Measurements from ENCODE around the gene GSTT4. TPM values are rescaled to one million over a fixed set of nuclear protein-coding genes. Genes with fewer than 3 reads are reported as not detected.

GSTT4 gene
- total RNA-seq, 4 donors from 2014 or later = not detected

DNA sequence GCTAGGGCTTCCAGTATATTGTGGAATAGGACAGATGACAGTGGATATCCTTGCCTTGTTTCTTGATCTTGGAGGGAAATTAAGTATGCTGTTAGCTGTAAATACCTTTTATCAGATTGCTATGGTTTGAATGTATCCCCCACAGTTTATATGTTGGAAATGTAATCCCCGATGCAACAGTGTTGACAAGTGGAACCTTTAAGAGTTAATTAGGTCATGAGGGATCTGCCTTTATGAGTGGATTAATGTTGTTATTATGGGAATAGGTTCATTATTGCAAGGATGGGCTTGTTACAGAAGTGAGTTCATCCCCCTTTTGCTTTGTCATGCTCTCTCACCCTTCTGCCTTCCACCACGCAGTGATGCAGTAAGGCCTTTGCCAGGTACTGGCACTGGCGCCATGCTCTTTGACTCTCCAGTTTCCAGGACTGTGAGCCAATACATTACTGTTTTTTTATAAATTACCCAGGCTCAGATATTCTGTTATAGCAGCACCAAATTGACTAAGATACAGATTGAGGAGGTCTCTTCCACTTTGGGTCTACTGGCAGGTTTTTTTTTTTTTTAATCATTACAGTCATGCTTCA is 22.2 kb upstream of the GSTT4 start:
- H3K27me3 ChIP-seq = no peaks in the 10 kb centered on the region
- H3K4me1 ChIP-seq = peaks cover 15 to 22% of the 10 kb centered on the region in 2 donors
- in situ Hi-C loops (cut with MboI; ENCODE audit: low sequenced_read_pairs in 4 of 4) (no loop called here), intact Hi-C loops (cut with DNase I; ENCODE audit: low total_unique reads) (no loop called here)
- no peaks in the 10 kb centered on the region for H3K9me3 ChIP-seq
- no peak overlapping the region for H3K4me3 ChIP-seq
- H3K36me3 ChIP-seq = no peaks in the 10 kb centered on the region
- H3K27ac ChIP-seq = peak overlapping the region in 1 of 4 donors; percentile 20
- TF ChIP-seq, protein P1, sequence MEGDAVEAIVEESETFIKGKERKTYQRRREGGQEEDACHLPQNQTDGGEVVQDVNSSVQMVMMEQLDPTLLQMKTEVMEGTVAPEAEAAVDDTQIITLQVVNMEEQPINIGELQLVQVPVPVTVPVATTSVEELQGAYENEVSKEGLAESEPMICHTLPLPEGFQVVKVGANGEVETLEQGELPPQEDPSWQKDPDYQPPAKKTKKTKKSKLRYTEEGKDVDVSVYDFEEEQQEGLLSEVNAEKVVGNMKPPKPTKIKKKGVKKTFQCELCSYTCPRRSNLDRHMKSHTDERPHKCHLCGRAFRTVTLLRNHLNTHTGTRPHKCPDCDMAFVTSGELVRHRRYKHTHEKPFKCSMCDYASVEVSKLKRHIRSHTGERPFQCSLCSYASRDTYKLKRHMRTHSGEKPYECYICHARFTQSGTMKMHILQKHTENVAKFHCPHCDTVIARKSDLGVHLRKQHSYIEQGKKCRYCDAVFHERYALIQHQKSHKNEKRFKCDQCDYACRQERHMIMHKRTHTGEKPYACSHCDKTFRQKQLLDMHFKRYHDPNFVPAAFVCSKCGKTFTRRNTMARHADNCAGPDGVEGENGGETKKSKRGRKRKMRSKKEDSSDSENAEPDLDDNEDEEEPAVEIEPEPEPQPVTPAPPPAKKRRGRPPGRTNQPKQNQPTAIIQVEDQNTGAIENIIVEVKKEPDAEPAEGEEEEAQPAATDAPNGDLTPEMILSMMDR (IDR thresholded peaks at IDR 0.05 in 4 of 5, conservative IDR thresholded peaks at IDR 0.05 in 1 of 5) = no peak
- no peak for TF ChIP-seq POLR2A (IDR thresholded peaks at IDR 0.05)
- DNase-seq = no peak
- peak in 1 of 2 donors; percentile 82 for ATAC-seq

DNA sequence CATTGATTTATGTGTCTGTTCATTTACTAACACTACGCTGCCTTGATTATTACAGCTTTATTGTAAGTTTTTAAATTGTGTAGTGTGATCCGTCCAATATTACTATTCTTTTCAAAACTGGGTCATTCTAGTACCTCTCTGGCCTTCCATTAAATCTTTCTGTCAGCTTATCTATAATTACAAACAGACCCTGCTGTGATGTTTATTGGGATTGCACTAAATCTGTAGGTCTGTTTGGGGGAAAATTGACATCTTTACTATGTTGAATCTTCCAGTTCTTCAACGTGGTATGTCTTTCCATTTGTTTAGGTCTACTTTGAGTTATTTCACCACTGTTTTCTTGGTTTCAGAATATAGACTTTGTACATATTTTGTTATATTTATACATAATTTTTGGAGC is 21.5 kb upstream of the GSTT4 start:
- ATAC-seq = no peak
- no peak overlapping the region for H3K4me3 ChIP-seq
- H3K27ac ChIP-seq = no peak overlapping the region
- intact Hi-C loops (cut with DNase I; ENCODE audit: low total_unique reads) = no loop called here
- peaks cover 15 to 22% of the 10 kb centered on the region in 2 donors for H3K4me1 ChIP-seq
- DNase-seq = no peak
- TF ChIP-seq POLR2A (IDR thresholded peaks at IDR 0.05) = no peak
- TF ChIP-seq, protein P1 (IDR thresholded peaks at IDR 0.05 in 4 of 5, conservative IDR thresholded peaks at IDR 0.05 in 1 of 5) = no peak
- no peaks in the 10 kb centered on the region for H3K36me3 ChIP-seq
- H3K9me3 ChIP-seq = no peaks in the 10 kb centered on the region
- in situ Hi-C loops (cut with MboI; ENCODE audit: low sequenced_read_pairs in 4 of 4) = no loop called here
- H3K27me3 ChIP-seq = no peaks in the 10 kb centered on the region

DNA sequence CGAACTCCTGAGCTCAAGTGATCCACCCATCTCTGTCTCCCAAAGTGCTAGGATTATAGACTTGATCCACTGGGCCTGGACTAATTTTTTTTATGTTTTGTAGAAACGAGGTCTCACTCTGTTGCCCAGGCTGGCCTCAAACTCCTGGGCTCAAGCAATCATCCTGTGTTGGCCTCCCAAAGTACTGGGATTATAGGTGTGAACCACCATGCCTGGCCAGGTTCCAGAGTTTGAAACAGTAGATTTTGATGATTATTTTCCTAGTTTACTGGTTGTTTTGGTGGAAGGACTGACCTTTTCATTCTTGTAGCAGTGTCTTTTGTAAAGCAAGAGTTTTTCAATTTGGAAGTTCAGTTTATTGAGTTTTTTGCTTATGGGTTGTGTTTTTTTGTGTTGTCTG is 20.8 kb upstream of the GSTT4 start:
- no peak for TF ChIP-seq POLR2A (IDR thresholded peaks at IDR 0.05)
- TF ChIP-seq, protein P1 (IDR thresholded peaks at IDR 0.05 in 4 of 5, conservative IDR thresholded peaks at IDR 0.05 in 1 of 5) = no peak
- Histone ChIP-seq H3K27me3 (no peaks in the 10 kb centered on the region), H3K4me1 (peaks cover 15 to 21% of the 10 kb centered on the region in 2 donors), H3K36me3 (no peaks in the 10 kb centered on the region), H3K9me3 (no peaks in the 10 kb centered on the region), H3K4me3 (no peak overlapping the region), H3K27ac (no peak overlapping the region)
- no peak for DNase-seq
- in situ Hi-C loops (cut with MboI; ENCODE audit: low sequenced_read_pairs in 4 of 4) = no loop called here
- intact Hi-C loops (cut with DNase I; ENCODE audit: low total_unique reads) = no loop called here
- ATAC-seq = no peak

DNA sequence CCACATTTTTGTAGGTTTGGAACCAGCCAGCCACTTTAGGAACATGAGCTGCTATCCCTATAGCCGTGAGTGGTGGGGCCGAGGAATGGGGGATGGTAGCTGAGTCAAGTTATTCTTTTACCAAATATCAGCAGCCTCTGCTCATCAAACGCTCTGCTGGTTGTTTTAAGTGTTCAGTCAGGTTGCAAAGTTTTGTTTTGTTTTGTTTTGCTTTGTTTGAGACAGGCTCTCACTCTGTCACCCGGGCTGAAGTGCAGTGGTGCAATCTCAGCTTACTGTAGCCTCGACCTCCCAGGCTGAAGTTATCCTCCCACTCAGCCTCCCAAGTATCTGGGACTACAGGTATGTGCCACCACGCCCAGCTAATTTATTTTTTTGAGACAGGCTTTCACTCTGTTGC is 20.2 kb upstream of the GSTT4 start:
- DNase-seq = no peak
- peaks cover 13 to 15% of the 10 kb centered on the region in 2 donors for H3K4me1 ChIP-seq
- H3K36me3 ChIP-seq = no peaks in the 10 kb centered on the region
- H3K27ac ChIP-seq = no peak overlapping the region
- H3K4me3 ChIP-seq = no peak overlapping the region
- TF ChIP-seq POLR2A (IDR thresholded peaks at IDR 0.05) = no peak
- no peaks in the 10 kb centered on the region for H3K9me3 ChIP-seq
- no peaks in the 10 kb centered on the region for H3K27me3 ChIP-seq
- in situ Hi-C loops (cut with MboI; ENCODE audit: low sequenced_read_pairs in 4 of 4) = no loop called here
- ATAC-seq = no peak
- intact Hi-C loops (cut with DNase I; ENCODE audit: low total_unique reads) = no loop called here

DNA sequence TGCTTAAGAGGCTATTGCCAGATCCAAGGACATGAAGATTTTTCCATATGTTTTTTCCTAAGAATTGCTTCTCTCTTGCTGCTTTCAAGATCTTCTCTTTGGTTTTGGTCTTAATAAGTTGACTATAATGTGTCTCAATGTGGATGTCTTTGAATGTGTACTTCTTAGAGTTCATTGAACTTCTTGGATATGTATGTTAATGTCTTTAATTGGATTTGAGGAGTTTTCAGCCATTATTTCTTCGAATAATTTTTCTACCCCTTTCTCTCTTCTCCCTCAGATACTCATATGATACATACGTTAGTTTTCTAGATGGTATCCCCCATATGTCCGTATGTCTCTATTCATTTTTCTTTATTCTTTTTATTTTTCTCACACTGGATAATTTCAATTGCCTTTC is 19.1 kb upstream of the GSTT4 start:
- intact Hi-C loops (cut with DNase I; ENCODE audit: low total_unique reads) = no loop called here
- Histone ChIP-seq H3K4me3 (no peak overlapping the region), H3K27ac (no peak overlapping the region), H3K27me3 (no peaks in the 10 kb centered on the region), H3K9me3 (no peaks in the 10 kb centered on the region), H3K4me1 (peaks cover 11 to 13% of the 10 kb centered on the region in 2 donors), H3K36me3 (no peaks in the 10 kb centered on the region)
- DNase-seq (no peak), ATAC-seq (no peak)
- in situ Hi-C loops (cut with MboI; ENCODE audit: low sequenced_read_pairs in 4 of 4) = no loop called here
- TF ChIP-seq, protein P1 (IDR thresholded peaks at IDR 0.05 in 4 of 5, conservative IDR thresholded peaks at IDR 0.05 in 1 of 5) = no peak
- no peak for TF ChIP-seq POLR2A (IDR thresholded peaks at IDR 0.05)

Measured in gastrocnemius medialis (tissue), 4 donors.